Progenitor cell of endocrine pancreas (in vitro differentiated cells): ENCODE measurements around the gene TAC3. TPM values are rescaled to one million over a fixed set of nuclear protein-coding genes. Genes with fewer than 3 reads are reported as not detected.
"Not testable (repeated sequence)": the region's sequence is repeated elsewhere in the genome, so short reads cannot be mapped to it uniquely, and the experiment has no call there.

Experiments
- DNase-seq: peaks from one replicate; pipeline ENCODE4 v3.0.0; 2021; ENCODE audit warnings: low spot score; ENCODE audit not compliant: unreplicated experiment
- H3K27ac Mint-ChIP-seq: 2 replicates; pipeline ENCODE4 v1.8.0; 2021; ENCODE audit warnings: mild to moderate bottlenecking, moderate library complexity, mixed read lengths
- H3K27me3 Mint-ChIP-seq: 2 replicates; pipeline ENCODE4 v1.8.0; 2021; ENCODE audit warnings: mixed read lengths
- H3K36me3 Mint-ChIP-seq: 2 replicates; pipeline ENCODE4 v1.8.0; 2022; ENCODE audit warnings: mixed read lengths; ENCODE audit not compliant: insufficient read depth
- H3K4me1 Mint-ChIP-seq: 2 replicates; pipeline ENCODE4 v1.8.0; 2021; ENCODE audit warnings: low read depth, mixed read lengths
- H3K4me3 Mint-ChIP-seq: 2 replicates; pipeline ENCODE4 v1.8.0; 2021; ENCODE audit warnings: low read depth, mild to moderate bottlenecking, moderate library complexity, mixed read lengths
- H3K9me3 Mint-ChIP-seq: 2 replicates; pipeline ENCODE4 v1.8.0; 2021; ENCODE audit warnings: low read depth, mixed read lengths
- long read RNA-seq: library from polyadenylated mRNA; unstranded; transcript quantifications from one replicate; pipeline ENCODE4 v2.0.0, GENCODE V29; 2020
- total RNA-seq: library from RNA; stranded (reverse); gene quantifications from 2 replicates; pipeline ENCODE4 v1.2.1, GENCODE V29; 2021
- TF ChIP-seq, protein P1 (sequence below): fragments of 200-600 bp; sonication (generic); IDR thresholded peaks from one replicate; pipeline ENCODE4 v1.5.0; 2021; ENCODE audit warnings: antibody characterized with exemption, mild to moderate bottlenecking; ENCODE audit not compliant: unreplicated experiment

Gene TAC3
- 4.1 and 5.3 TPM in 2 replicates for total RNA-seq
- long read RNA-seq, result 0 reads

DNA sequence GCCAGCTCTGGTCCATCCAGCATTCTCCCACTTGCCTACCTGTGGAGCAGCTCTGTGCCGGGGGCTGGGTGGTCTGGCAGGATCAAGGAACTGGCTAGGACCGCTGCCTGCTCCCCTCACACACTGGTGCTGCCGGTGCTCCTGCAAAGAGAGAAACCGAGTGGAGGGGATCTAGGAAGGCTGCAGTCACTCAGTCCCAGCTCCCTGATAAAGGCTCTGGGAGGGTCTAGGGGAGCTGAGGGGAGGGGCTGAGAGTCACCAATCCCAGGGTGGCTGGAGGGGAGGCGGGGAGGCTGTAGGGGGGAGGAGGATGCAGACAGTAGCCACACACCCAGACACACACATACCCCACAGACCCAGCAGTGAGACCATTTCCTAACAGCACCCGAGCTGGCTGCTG, at the start of gene TAC3:
Gene TAC3 (minus strand): TSS at position 182 of the 400 bp plus-strand sequence. CDS start 732 bp downstream, outside the sequence.
- no peaks in the 10 kb centered on the region for H3K36me3 Mint-ChIP-seq
- TF ChIP-seq, protein P1, sequence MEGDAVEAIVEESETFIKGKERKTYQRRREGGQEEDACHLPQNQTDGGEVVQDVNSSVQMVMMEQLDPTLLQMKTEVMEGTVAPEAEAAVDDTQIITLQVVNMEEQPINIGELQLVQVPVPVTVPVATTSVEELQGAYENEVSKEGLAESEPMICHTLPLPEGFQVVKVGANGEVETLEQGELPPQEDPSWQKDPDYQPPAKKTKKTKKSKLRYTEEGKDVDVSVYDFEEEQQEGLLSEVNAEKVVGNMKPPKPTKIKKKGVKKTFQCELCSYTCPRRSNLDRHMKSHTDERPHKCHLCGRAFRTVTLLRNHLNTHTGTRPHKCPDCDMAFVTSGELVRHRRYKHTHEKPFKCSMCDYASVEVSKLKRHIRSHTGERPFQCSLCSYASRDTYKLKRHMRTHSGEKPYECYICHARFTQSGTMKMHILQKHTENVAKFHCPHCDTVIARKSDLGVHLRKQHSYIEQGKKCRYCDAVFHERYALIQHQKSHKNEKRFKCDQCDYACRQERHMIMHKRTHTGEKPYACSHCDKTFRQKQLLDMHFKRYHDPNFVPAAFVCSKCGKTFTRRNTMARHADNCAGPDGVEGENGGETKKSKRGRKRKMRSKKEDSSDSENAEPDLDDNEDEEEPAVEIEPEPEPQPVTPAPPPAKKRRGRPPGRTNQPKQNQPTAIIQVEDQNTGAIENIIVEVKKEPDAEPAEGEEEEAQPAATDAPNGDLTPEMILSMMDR, result no peak
- peaks cover 19% of the 10 kb centered on the region for H3K27me3 Mint-ChIP-seq
- H3K27ac Mint-ChIP-seq, result no peak within 1 kb of the TSS
- no peak for DNase-seq
- H3K4me1 Mint-ChIP-seq, result peaks cover 7% of the 10 kb centered on the region
- H3K9me3 Mint-ChIP-seq, result no peaks in the 10 kb centered on the region
- H3K4me3 Mint-ChIP-seq, result no peak within 1 kb of the TSS

DNA sequence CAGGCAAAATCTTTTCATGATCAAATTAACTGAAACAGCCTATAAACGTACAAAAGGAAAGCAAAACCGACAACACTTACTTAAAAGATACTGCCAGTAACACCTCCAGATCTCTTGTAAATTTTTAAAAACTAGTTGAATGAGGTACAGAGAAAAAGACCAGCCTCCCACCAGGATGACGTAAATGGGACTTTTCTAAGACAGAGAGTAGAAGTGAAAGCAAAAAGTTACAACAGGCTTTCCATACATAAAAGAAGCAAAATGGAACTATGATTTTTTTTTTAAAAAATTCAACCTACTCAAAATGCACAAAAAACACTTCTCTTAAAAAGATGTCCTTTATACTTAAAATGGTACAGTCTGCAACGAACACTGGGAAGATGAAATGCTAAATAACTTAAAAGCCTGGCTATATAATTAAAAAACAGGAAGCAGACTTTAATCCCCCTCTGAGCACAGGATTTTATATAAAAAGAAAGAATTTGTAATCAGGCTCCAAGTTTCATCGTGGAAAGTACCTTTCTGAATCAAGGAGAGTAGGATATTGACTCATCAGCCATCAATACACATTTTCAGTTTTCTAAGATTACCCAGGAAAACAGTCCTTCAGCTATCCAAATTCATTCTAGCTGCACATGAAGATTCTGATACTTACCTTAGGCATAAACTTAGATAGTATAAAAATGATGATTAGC, 47.8 kb upstream of the TAC3 start:
- no peak for DNase-seq
- no peaks in the 10 kb centered on the region for H3K4me1 Mint-ChIP-seq
- no peak overlapping the region for H3K4me3 Mint-ChIP-seq
- H3K36me3 Mint-ChIP-seq, result peaks cover 4% of the 10 kb centered on the region
- TF ChIP-seq, protein P1, result no peak
- no peaks in the 10 kb centered on the region for H3K27me3 Mint-ChIP-seq
- no peak overlapping the region for H3K27ac Mint-ChIP-seq
- H3K9me3 Mint-ChIP-seq, result no peaks in the 10 kb centered on the region

DNA sequence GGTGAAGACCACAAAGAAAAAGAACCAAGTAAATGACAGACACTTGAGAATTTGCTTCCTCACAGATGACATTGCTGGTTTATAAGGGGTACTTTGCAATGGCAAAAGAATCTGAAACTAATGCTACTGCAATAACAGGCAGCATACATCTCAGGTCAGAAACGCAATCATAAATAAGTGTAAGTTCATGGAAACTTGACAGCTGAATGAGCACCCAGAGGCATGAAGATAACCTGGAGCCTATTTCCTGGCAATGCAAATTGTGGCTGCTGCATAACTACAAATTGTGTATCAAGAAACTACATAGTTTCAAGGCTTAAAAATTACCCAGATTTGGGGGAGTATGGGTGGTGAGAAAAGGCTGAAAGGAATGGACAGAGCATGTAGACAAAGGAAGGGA, 42.1 kb upstream of the TAC3 start:
- Mint-ChIP-seq H3K9me3 (no peaks in the 10 kb centered on the region), H3K27ac (no peak overlapping the region), H3K27me3 (no peaks in the 10 kb centered on the region), H3K36me3 (peaks cover 9% of the 10 kb centered on the region), H3K4me1 (no peaks in the 10 kb centered on the region), H3K4me3 (no peak overlapping the region)
- no peak for DNase-seq
- TF ChIP-seq, protein P1, result no peak

DNA sequence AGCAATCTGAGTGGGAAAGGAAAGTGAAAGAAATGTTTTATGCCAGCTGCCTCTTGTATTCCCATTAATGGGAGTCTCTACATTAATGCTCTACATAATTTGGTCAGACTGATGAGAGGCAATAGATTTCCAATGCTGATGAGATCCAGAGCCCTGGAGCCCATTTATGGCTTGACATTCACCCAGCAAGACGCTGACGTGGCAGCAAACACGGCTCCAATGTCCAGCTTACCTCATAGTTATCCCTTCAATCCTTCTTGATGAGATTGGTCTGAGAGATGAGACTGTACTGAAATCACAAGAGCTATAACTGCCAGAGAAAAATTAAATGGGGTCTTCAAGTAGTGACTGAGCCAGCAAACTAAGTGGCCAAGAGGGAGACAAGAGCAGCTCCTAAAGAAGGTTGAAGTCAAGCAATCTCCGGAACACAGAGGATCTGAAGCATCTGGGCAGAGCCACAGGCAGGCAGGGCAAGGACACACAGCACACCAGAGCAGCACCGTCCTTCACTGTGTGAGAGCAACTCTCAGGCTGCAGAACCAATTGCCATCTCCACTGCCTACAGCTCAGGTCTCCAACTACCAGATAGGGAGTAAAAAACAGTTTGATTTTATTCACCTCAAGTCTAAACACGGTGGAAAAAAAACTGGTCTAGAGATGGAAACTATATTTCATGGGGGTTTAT, 40.9 kb upstream of the TAC3 start:
- H3K27me3 Mint-ChIP-seq, result no peaks in the 10 kb centered on the region
- H3K9me3 Mint-ChIP-seq, result no peaks in the 10 kb centered on the region
- H3K4me1 Mint-ChIP-seq, result no peaks in the 10 kb centered on the region
- no peak overlapping the region for H3K4me3 Mint-ChIP-seq
- H3K27ac Mint-ChIP-seq, result no peak overlapping the region
- peaks cover 9% of the 10 kb centered on the region for H3K36me3 Mint-ChIP-seq
- TF ChIP-seq, protein P1, result no peak
- DNase-seq, result no peak

DNA sequence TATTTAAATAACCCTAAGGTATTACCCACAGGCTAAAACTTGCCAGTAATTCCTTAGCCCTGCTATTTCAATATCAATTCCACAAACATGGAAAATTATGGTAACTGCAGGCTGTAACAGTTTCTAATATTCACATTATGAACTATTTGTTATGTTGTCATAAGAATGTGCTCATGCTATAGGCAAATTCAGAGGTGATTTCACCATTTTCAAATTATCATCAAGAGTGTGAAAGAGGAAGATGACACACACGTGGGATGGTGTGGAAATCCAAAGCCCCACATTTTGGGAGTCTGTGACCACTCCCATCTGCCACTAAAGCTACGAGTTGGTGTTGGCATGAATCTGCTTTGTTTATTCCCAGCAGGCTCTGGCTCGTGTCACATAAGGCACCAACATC, 39.5 kb upstream of the TAC3 start:
- Mint-ChIP-seq H3K9me3 (no peaks in the 10 kb centered on the region), H3K27me3 (peaks cover 4% of the 10 kb centered on the region)
- TF ChIP-seq, protein P1, result no peak

DNA sequence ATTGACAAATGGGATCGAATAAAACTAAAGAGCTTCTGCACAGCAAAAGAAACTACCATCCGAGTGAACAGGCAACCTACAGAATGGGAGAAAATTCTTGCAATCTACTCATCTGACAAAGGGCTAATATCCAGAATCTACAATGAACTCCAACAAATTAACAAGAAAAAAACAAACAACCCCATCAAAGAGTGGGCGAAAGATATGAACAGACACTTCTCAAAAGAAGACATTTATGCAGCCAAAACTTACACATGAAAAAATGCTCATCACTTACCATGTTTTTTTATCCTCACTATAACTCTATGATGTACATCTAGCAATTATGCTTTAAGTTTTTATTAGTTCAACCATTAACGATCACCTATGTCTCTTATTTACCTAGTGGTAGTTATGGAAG, 37.6 kb upstream of the TAC3 start:
- H3K4me3 Mint-ChIP-seq, H3K36me3 Mint-ChIP-seq, H3K9me3 Mint-ChIP-seq, DNase-seq, H3K27me3 Mint-ChIP-seq, H3K27ac Mint-ChIP-seq, H3K4me1 Mint-ChIP-seq: not testable (repeated sequence)

More for the DNA sequence above, 39.5 kb upstream of the TAC3 start:
- no peaks in the 10 kb centered on the region for H3K4me1 Mint-ChIP-seq
- DNase-seq, result no peak
- H3K27ac Mint-ChIP-seq, result no peak overlapping the region
- H3K4me3 Mint-ChIP-seq, result no peak overlapping the region
- peaks cover 9% of the 10 kb centered on the region for H3K36me3 Mint-ChIP-seq

DNA sequence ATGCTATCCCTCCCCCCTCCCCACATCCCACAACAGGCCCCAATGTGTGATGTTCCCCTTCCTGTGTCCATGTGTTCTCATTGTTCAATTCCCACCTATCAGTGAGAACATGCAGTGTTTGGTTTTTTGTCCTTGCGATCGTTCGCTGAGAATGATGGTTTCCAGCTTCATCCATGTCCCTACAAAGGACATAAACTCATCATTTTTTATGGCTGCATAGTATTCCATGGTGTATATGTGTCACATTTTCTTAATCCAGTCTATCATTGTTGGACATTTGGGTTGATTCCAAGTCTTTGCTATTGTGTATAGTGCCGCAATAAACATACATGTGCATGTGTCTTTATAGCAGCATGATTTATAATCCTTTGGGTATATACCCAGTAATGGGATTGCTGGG, 36.8 kb upstream of the TAC3 start:
- not testable (repeated sequence) for H3K9me3 Mint-ChIP-seq, H3K27ac Mint-ChIP-seq

More for the DNA sequence above, 36.8 kb upstream of the TAC3 start:
- DNase-seq, H3K4me3 Mint-ChIP-seq, H3K4me1 Mint-ChIP-seq, H3K36me3 Mint-ChIP-seq: not testable (repeated sequence)
- peaks cover 11% of the 10 kb centered on the region for H3K27me3 Mint-ChIP-seq
